NCI-H1694 treated with DMSO at 0.1 percent for 48 hours (cell line): Measurements from ENCODE around the gene MTX3.
A peak's percentile ranks its signal among the peaks of the same experiment; 100 is the strongest.

ENCODE experiments used
- DNase-seq: peaks from one replicate; lab custom pipeline; 2025; lab: John Stamatoyannopoulos, UW

The MTX3 gene

DNA sequence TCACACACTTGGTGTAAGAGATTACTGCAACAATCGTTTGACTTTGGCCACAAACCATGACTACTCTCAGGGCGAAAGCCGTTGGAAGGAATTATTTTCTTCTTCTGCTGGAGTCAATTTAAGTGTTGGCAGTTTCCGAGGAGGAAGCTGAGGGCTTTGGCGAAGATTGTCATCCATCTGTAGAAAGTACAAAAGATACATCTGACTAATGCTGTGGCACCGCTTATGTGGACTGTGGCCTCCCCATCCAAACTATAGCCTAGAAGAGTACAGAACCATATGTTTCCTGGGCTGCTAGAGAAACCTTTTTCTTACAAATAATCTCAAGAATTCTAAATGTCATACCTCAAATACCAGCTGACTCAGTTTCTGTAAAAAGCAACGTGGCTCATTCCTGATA is 7.4 kb downstream of the MTX3 start:
- no peak for DNase-seq

DNA sequence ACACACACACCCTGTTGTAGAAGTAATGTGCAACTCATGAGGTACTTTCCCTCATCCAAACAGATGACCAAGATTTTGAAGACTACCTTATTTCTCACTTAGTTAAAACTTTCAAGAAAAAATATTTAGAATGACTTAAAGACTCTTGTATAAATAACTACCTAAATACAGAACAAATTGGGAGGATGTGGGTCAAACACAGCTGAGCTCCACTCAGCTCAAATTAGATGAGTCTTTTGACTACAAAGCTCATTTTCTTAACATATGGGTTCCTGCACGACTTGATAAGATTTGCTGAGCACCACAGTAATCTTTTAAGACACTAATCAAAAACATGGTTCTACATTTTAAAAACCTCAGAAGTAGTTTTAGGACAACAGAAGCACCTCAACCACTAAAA is 8.9 kb downstream of the MTX3 start:
- DNase-seq: no peak

DNA sequence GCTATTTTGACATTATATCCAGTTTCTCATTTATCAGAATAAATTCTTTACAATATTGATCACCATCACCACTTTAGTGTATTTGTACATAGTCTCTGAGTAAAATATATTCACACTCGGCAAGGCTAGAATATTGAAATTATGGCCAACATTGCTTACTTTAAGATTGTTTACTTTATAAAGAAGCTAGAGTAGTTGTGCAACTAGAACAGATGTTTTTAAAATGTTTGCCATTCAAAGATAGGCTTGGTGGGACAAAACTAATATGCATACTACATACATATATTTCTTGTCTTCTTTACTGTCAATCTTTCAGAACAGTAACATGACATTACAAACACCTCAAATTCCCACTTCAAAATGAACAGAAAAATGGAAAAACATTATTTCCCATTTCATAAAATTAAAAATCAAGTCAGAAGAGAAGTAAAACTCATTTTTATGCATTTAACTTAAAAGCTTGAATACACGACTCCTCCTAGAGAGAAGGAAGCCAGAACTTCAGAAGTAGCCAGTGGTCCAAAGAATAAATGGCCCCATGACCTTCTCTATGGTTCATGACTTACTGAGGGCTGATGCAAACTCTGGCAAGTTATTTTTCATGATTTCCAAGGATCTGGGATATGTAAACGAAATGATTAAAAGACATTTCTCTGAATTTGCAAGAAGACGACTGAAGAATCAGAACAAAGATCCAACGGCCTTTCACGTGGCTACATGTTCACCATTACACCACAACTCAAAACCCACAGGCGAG is 14.1 kb downstream of the MTX3 start:
- DNase-seq: no peak

DNA sequence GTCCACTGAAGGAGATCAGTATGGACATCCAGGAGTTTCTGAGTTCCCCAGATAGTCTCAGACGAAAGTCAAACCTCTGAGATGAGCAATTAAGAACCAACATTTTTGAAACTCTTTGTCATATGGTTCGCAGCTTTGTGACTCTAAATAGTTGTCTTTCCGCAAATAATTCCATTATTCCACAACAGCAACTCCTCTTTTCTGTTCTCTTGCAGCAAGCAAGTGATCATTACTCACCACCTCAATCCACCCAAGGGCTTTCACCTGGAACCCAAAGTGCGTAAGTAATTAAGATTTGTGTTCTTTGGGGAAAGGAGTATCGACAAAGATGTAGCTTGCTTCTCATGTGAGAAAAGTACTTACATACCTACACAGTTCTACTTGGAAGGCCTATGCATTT is 15.6 kb downstream of the MTX3 start:
- DNase-seq: no peak

DNA sequence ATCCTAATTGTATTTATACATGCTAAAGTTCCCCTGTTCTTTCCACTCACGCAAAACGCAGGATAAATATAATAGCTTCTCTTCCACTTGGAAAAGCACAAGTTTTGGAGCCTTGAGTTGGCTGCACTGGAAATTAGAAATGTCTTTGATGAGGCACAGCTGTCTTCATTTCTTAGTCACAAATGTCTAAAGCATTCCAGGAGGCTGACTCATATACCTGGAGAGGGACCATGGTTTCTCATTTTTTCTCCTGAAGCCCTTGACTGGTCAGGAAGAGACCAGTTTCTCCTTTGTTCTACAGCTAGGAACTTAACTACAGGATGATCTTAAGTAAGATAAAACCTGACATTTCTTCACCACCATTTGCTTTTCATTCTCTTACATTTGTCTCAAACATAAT is 16.2 kb downstream of the MTX3 start:
- no peak for DNase-seq

DNA sequence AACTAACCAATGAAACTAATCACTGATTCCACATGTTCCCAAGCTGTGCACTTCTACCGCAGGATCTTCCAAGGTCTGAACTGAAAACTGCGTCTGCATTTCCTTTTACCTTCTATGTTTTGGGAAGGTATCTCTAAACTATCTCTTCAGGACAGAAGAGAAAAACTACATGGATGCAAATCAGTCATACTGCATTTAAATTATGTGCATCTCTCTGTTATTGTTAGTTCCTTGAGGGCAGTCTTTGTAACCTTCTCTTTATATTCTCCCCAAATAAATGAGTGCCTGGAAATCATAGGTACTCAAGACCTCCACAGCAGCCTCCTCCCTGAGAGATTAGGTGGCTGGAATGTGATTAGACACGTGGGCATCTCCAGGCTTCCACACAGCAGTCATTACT is 17.1 kb downstream of the MTX3 start:
- no peak for DNase-seq

DNA sequence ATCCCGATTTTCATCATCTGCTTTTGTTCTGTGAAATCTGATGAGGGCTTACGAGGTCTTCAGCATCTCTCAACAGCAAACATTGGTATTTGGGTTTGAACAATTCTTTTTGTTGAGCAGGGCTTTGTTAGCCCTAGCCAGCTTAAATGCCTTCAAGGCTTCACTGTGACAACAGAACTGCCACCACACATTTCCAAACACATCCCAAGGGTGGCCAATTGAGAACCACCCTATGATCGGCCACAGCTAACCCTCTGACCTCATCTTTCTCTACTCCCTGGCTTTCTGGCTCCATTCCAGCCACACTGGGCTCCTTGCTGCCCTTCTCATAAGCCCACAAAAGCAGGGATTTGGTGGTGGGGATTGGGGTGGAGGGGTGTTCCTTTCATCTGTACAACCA is 17.6 kb downstream of the MTX3 start:
- no peak for DNase-seq

DNA sequence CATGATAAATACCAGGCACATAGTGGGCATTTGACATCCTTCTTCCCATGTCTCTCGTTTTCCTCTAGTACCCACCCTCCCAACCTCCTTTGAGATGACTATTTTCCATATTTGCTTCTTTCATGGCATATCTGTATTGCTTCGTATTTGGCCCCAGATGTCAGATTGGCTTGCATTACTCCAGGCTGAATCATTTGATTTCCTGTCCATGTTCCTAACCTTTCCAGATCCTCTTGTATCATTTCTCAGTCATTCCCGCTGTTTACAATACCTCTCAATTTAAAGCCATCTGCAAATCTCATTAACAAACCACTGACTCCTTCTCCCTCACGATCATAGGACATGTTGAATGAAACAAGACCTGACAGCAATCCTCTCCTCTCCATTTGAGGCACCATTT is 19.9 kb downstream of the MTX3 start:
- no peak for DNase-seq

DNA sequence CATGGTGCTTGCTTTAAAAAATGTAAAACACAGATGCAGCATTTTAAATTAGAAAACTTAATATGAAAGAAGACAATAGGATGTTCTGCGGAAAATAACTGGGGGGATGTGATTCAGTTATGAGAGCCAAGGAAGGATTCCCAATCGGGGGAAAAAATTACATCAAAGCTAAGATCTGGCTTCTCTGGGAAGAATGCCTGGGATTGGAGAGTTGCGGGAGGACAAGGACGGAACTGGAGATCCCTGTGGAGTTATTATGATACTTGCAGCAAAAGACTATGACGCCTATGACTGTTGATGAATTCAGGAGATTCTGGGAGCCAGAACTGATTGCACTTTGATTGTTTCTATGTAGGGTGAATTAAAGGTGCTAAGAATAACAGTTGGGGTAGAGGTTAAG is 24.6 kb downstream of the MTX3 start:
- DNase-seq: no peak

DNA sequence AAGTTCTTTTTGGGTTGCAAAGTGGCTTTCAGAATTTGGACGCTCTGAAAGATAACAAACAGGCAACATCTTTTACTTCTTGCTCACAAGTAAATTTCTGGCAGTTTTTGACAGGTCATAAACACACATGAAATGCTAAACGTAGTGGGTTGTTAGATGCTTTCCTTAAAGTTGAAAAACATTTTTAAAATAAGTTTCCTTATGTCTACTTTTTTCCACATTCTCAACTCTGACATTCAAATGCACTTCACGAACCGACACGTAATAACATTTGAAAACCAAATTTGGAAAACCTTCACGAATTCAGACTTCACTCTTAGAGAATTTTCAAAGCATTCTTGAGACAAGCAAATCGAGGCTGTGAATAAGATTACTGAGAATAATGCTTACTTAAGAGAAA is 26.9 kb downstream of the MTX3 start:
- no peak for DNase-seq

DNA sequence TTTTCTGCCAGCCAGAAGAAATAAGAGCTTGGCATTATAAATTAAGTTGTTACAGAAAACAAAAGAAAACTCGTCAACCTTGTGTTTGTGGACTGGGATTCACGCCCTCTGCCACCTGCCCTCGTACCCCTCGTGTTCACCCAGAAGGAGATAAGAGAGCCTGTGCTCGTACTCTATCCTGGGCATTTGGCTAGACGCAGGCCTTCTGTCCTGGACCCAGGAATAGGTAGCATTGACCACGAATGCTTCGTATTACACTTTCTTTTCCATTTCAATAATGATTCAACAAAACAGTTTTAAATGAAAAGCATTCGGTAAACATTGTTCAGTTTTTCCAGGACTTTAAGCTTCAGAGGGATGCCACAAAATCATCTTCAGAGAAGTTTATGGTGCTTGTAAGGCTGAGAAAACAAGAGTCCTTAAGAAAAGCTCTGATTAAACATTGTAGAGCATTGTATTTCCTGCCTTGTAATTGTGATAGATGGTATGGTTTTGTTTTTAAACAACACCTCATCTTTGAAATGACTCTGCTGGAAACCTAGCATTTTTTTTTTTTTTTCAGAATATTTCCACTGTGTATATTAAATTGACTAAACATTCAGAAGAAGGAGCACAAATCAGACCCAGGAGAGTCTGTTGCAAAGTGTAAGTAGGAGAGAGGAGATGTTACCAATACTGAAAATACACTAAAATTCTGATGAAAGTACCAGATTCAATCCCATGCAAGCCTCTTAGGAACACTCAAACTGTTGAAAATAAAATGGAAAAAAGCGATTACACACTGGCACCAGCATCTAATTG is 27.6 kb downstream of the MTX3 start:
- DNase-seq: no peak

DNA sequence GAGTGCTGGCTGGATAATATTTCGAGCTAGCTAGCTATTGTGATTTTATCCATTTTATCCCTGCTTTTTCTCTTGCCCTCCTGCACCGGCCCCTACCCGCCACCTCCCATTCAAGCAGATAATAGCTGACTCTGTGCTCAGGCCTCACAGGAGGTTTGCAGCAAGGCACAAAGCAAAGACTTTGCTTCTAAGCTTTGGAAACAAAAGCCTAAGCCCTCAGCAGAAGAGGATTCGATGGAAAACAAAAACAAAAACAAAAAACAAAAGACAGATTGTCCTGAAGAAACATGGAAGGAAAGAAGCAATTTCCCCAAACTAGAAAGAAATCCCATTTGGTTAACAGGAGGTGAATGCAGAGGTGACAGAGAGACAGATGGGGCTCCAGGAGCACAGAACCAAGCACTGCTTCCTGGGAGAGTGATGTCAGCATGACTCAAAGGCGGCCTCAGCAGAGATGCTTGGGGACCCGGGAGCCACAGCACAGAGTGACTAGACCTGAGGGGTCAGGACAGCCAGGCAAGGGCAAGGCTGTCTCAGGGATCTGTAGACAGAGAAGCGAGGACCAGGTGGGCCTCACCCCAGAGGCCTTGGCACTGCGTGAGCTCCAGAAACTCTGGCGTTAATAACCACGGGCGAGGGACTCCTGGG is 28.4 kb downstream of the MTX3 start:
- no peak for DNase-seq

DNA sequence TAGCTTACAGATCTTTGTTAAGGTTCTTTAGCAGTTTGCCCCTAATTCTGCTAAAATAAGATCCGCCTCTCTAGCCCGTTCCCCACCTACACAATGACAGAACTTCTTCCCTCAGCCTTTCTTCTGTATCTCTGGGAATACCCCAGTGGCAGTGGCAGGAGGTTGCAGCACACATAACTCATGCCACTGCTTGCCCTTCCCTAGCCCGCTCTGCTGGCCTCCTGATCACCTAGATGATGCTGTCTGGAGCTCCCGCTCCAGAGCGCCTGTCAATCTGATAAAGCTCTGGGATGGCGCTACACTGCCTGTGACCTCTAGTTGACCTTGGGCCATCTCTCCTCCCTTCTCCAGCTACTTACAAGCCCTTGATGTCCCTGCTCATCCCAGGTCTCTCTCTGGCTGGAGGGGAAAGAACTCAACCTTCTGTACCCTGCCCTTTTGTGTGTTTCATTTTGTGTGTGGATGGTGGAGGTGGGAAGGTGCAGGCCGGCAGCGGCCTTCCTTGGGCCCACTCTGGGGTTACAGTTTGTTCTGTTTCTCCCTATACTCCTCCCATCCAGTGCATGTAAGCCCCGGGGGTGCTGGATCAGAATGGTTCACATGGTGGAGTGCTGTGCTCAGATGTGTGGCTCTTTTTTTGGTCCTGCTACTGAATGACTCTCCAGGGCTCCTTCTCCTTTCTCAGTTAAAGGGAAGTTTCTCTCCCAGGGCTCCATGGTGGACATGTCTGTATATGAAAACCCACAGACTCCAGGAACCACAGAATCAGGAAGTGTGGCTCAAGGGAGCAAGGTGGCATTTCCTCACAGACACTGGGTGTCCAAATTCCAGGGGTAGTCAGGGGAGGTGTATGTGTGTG is 29.1 kb downstream of the MTX3 start:
- no peak for DNase-seq

DNA sequence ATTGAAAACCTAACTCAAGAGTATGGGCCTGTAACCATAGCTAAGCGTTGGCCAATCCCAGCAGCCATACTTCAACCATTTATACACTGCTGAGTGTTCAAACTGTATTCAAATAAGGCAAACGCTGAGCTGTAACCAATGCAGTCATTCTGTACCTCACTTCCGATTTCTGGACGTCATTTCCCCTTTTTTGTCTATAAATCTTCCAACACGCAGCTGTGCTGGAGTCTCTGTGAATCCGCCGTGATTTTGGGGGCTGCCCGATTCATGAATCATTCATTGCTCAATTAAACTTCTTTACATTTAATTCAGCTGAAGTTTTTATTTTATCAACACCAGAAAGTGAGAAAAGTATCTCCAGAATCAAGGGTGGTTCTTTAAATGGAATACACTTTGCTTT is 31.7 kb downstream of the MTX3 start:
- no peak for DNase-seq

DNA sequence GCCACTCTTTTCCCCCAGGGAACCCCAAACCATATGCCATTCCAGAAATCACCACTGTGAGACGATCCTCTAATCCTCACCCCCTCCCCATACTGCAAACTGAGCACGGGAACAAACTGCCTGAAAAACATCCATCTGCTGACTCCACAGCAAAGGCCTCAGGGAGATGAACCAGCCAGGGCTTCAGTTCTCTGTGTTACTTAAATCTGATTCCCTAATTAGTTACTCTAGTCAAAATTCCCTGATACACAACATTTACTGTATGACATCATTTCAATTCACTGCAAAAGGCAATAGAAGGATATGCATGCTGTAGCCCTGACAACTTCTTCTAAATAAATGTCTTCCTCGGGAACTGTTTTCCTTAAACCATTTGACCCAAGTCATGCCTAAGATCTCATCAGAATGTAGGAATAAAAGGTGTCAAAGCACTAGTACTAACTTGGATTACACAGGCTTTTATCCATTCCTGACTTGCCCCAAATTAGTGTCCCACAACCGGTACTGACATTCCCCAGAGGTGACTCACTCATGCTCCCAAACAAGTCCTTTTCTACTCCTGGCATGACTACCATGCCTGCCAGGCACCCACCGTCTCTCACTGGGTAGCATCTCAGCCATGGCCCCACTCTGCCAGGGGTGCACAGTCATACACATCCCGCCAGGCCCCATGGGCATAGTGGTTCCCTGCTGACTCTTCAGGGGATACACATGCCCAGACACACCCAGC is 35.0 kb downstream of the MTX3 start:
- DNase-seq: peak; percentile 47

DNA sequence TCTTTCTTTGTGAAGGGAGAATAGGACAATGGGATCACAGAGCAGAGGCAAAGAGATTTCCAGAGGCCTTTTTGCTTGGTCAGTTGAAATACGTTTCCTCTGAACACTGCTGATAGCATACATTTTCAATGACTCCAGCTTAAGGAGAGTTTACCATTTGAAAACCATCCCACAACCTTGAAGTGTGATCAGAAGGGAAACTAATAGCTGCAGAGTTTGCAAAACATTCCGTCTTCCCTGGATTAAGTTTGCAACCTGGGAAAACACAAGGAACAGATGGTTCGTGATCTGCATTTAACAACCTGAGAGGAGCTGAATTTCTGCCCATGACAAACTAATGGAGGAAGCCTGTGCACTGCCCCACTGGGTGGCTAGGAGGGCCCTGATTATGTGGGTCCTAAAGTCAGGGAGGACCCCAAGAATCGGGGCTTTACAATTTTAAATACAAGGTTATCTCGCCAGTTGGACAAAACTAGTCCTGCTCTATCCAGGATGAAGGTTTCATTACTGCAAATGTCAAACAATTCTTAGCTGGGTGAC is 35.6 kb downstream of the MTX3 start:
- DNase-seq: no peak

DNA sequence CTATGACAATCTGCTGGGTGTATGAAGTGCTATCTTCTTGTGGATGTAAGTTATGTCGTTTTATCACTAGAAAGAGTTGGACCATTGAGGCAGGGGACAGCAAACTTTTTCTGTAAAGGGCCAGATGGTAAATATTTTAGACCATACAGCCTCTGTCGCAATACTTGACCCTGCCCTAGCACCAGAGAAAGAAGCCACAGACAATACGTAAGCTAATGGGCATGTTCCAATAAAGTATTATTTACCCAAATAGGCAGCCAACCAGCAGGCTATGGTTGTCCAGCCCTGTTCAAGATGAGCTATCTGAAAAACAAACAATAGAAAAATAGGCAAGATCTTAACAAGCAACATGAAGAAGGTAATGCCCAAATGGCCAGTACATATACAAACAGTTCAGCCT is 36.4 kb downstream of the MTX3 start:
- no peak for DNase-seq

DNA sequence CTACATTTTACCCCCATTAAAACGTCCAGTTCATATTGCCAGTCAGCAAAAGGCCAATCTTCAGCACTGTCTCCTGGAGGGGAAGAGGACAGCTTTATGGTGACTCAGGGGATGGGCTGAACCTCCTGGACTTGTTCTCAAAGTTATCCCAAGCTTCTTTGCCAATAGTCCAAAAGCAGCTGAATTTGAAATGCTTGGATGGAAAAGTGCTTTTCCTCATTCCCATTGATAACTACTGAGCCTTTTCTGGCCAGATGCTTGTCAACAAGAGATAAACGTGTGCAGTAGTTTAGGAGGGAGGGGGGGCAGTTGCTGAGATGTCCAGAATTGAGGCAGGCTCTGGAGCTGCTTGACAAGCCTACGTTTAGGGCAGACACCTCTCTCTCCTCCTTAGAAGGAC is 43.5 kb downstream of the MTX3 start:
- DNase-seq: no peak

DNA sequence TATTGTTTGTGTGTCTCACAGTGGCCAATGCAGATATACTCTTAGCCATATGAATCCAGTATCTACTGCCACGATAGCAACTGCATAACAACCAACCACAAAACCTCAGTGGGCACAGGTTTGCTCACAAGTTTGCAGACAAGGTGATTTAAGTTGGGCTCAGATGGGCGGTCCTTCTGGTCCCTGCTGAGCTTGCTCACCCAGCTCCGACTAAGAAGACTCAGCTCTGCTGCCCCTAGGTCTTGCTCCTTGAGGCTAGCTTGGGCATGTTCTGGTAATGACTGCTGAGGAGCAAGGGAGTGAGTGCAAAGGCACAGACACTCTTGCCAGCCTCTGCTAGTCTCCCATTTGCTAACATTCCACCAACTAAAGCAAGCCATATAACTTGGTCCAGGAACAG is 52.6 kb downstream of the MTX3 start:
- no peak for DNase-seq

DNA sequence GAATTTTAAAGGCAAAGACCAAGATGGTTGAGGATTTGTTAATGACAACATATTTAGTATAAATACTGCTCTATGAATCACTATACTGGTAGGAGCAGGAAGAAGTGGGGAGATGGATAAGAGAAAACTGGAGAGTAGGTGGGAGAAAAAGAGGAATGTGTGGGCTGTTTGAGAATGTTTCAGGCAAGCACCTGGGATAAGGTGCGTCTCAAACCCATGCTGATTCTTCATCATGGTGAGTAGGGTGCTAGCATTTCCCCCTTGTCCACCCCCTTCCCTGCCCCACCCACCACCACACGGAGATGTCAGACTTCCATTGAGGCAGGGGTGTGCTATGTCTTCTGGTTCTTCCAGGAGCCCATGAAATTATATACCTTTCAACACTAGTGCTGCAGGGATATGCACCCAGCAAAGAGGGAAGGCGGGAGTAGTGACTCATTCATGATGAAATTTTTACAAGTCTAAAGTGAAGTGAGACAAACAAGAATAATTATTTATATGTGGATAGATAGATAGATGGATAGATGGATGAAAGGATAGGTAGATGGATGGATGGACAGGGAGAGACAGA is 54.3 kb downstream of the MTX3 start:
- DNase-seq: no peak
